Right renal pelvis (tissue), 4 donors: Measurements from ENCODE around the gene TRO. TPM values are rescaled to one million over a fixed set of nuclear protein-coding genes. Genes with fewer than 3 reads are reported as not detected.

Source experiments
- DNase-seq, 4 donors: peaks; one replicate each; pipeline ENCODE4 v3.0.0-alpha.2; 2013; ENCODE audit warnings: low read depth in 4 of 4, low spot score in 3 of 4, missing footprints in 1 of 4
- polyA plus RNA-seq, 4 donors: library from polyadenylated mRNA; unstranded; fragments of 120-200 nt; gene quantifications; one replicate each; pipeline ENCODE4 v1.2.1, GENCODE V29; 2013; ENCODE audit not compliant: insufficient read length in 4 of 4

The TRO gene
- polyA plus RNA-seq, 4 donors: 98.6 to 111 (median 104) TPM

DNA sequence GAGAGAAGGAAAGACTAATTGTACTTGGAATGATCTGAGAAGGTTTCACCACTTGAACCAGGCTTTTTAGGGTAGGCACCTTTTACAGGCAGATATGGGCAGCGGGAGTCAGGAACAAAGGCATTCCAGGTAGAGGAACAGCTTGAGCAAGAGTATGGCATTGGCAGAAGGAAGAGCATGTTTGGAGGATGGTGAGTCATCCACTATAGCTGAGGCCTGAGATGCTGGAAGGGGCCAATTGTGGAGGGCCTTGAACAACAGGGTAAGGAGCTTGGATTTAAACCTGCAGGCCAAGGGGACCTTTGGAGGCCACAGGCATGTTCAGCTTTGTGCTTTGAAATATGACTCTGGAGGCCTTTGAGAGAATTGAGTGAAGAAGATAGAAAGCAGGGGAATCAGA is 41.1 kb downstream of the TRO start:
- DNase-seq: no peak

DNA sequence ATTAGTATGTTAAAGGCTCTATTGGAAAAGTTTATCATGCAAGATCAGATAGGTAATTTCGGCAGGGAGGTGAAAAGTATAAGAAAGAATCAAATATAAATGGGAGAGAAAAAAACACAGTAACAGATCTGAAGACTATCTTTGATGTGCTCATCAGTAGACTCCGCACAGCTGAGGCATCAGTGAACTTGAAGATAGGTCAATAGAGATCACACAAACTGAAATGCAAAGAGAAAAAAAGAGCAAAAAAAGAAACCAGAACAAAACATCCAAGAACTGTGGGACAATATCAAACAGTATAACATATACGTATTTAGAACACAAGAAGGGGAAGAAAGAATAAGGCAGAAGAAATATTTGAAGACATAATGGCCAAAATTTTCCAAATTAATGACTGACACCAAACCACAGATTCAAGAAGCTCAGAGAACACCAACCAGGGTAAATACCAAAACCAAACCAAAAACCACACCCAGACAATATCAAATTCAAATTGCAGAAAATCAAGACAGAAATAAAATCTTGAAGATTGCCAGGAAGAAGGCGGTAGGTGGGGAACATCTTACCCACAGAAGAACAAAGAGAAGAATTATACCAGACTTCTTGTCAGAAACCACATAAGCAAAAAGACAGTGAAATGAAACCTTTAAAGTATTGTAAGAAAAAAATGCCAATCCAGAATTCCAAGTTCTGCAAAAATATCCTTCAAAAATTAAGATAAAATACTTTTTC is 44.3 kb downstream of the TRO start:
- no peak for DNase-seq

DNA sequence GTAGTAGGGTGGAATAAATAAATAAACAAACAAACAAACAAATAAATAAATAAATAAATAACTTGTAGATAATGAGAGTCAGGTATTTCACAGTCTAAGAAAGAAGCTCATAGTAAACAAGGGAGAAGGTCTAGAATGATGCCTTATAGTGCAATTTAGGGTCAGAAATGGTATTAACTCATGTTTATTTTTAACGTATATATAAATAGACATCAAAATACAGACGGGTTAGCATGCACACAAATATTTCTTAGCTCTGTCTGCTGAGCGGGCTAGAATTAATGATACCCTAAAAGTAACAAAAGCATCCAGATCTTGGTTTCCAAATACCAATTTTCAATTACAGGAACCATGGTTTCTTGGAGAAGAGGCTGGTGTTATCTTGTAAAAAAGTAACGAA is 56.8 kb downstream of the TRO start:
- no peak for DNase-seq

DNA sequence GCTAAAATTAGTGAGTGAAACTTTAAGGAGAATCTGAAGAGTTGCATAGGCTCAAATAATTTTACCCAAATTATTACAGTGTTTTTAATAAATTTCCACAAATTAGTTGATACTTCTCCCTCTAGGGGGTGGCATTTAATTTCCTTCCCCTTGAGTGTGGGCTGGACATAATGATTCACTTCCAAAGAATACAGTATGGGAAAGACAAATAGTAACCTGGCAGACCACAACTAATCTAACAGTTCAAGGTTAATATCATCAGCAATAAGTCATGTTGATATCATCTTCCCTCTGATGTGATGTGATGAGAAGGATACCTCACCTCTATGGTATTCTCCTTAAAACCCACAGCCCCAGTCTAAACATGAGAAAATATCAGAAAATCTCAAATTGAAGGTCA is 57.8 kb downstream of the TRO start:
- DNase-seq: no peak

DNA sequence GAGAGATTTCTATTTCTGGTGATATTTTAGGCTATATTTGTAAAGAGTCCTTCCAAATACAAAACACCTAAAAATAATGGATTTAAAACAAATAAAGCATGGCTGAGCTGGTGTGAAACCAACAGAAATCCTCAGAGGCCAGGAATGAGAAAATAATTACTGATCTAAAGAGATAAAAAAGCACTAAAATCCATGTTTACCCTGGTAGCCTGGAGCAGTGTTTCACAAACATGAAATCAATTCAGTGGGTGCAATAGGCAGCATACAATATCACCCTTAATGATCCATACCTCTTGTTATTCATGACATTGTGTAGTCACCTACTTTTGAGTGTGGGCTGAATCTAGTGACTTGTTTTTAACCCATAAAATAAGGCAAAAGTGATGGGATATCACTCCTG is 58.8 kb downstream of the TRO start:
- DNase-seq: no peak

DNA sequence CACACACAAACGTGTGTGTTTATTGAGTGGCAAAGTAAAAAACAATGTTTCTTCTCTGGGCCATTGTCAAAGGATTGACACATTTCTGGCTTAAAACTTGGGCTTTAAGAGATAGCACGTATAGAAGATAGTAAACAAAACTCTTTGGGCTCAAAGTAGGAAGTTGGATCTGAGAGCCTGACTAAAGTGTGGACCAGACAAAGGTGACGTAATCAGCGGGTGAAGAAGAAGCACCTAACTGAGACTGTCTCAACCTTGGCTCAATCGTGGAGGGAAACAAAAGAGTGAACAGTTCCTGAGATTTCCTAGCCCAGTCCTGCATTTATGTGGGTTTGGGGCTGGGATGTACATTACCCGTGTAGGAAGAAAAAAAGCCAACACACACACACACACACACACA is 59.7 kb downstream of the TRO start:
- DNase-seq: no peak

Other genes with a start within 250 kb of the TRO start
- gene ITIH6, start 122.6 kb upstream of the TRO start, polyA plus RNA-seq: under 1 TPM; 0.04 to 0.19 (median 0.06) TPM
- gene MAGED2, start 113.1 kb upstream of the TRO start, polyA plus RNA-seq: 100 to 1,000 TPM; 650 to 710 (median 697) TPM
- under 1 TPM; 0.41 to 0.58 (median 0.48) TPM for gene PFKFB1, start 73.4 kb downstream of the TRO start, polyA plus RNA-seq
- 10 to 100 TPM; 17.2 to 18.8 (median 18.0) TPM for gene APEX2, start 79.5 kb downstream of the TRO start, polyA plus RNA-seq
- gene ALAS2, start 110.2 kb downstream of the TRO start, polyA plus RNA-seq: 10 to 100 TPM in 3 of 4 donors, 1 to 10 TPM in 1; 9.6 to 20.3 (median 15.4) TPM
- not detected for gene PAGE2B, start 154.2 kb downstream of the TRO start, polyA plus RNA-seq
- not detected for gene PAGE2, start 168.2 kb downstream of the TRO start, polyA plus RNA-seq